ENCODE results near the gene SH3GL3. TPM values are rescaled to one million over a fixed set of nuclear protein-coding genes. Genes with fewer than 3 reads are reported as not detected.

SH3GL3 gene
- total RNA-seq, 1 donor from 2014 or later = not detected

DNA sequence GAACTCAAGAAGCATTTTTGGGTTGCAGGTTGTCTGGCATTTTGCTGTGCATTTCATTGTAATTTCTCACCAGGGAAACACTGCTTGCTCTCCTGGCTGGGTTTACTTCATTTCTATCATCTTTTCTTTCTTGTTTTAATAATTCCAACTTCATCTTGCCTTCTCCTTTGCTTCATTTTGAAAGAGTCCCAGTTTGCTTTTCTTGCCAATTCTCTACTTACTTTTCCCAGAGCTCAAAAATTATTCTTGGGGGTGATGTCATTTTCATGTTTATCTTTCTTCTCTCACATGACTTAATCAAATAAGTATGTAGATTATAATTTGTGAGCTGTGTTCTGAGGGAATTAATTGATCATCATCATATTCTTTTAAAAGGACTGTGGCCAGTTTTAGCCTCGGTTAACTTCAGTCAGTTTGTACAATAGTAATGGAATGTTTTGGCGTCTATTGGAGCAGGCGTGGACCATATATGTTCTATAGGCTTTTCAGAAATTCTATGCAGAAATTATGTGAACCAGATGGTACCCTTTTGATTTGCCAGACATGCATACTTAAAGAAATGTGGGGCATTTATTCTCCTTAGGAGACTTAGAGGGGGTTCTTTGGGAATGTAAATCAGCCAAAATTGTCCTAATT is 30.1 kb downstream of the SH3GL3 start:
- no peak for DNase-seq
- Histone ChIP-seq H3K27ac (replicated peaks) (no peak overlapping the region), H3K4me1 (no peaks in the 10 kb centered on the region), H3K4me3 (no peak overlapping the region), H3K27me3 (ENCODE audit: low read depth) (peaks cover 33% of the 10 kb centered on the region), H3K9me3 (replicated peaks) (no peaks in the 10 kb centered on the region), H3K36me3 (no peaks in the 10 kb centered on the region)
- TF ChIP-seq, protein P1, sequence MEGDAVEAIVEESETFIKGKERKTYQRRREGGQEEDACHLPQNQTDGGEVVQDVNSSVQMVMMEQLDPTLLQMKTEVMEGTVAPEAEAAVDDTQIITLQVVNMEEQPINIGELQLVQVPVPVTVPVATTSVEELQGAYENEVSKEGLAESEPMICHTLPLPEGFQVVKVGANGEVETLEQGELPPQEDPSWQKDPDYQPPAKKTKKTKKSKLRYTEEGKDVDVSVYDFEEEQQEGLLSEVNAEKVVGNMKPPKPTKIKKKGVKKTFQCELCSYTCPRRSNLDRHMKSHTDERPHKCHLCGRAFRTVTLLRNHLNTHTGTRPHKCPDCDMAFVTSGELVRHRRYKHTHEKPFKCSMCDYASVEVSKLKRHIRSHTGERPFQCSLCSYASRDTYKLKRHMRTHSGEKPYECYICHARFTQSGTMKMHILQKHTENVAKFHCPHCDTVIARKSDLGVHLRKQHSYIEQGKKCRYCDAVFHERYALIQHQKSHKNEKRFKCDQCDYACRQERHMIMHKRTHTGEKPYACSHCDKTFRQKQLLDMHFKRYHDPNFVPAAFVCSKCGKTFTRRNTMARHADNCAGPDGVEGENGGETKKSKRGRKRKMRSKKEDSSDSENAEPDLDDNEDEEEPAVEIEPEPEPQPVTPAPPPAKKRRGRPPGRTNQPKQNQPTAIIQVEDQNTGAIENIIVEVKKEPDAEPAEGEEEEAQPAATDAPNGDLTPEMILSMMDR (IDR thresholded peaks at IDR 0.05; ENCODE audit: borderline replicate concordance) = no peak
- intact Hi-C loops (cut with micrococcal nuclease) = no loop called here

DNA sequence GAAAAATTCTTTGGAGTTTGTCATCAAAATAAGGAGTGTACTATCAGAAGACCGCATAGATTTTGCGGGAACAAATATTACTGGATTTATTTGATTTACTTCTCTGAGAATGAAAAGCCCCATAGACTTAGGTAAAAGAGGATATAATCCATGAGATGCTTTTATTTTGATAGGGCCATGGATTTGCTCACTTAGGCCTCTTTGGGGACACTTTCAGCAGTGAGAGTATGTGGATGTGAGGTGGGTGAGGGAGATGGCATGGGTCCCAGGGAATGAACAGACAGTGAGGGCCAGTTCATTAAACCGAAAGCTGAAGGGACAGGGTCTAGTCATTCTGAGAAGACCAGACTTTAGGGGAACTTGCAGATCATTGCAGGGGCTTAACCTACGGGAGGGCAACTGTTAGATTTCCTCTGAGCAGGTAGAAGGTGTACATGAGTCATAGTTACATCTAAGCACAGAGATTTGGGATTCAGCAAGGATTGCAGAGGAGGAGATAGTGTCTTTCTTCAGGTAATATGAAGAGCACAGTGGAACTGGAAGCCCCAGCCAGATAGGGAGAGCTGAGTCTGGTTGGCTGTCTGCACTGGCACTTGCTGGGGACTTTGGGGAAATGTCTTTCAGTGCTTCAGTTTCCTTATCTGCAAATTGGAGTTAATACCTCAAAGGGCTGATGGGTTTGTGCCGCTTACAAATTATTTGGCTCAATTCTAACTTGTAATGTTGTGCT is 30.8 kb downstream of the SH3GL3 start:
- TF ChIP-seq, protein P1 (IDR thresholded peaks at IDR 0.05; ENCODE audit: borderline replicate concordance) = no peak
- no peak overlapping the region for H3K4me3 ChIP-seq
- intact Hi-C loops (cut with micrococcal nuclease) = no loop called here

DNA sequence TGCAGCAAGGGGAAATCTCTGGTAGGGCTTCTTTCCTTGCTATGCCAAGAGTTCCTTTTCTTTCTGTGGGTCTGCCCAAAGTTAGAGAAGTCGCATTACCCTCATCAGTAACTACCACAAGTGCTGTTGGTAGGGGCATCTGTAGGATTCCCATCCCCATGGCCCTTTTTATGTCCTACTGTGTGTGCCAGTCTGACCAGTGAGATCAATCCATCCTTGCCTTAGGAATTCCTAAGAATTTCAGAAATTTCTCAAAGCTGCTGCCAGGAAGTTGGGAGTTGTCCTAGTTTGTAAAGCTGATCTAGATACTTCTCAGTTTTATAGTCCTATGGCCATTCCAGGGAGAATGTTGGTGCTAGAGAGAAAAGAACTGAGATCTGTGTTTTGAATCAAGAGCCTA is 36.5 kb downstream of the SH3GL3 start:
- TF ChIP-seq, protein P1 (IDR thresholded peaks at IDR 0.05; ENCODE audit: borderline replicate concordance) = no peak
- Histone ChIP-seq H3K27ac (replicated peaks) (no peak overlapping the region), H3K4me1 (no peaks in the 10 kb centered on the region), H3K36me3 (no peaks in the 10 kb centered on the region), H3K9me3 (replicated peaks) (peaks cover 14% of the 10 kb centered on the region), H3K4me3 (no peak overlapping the region), H3K27me3 (ENCODE audit: low read depth) (peaks cover 14% of the 10 kb centered on the region)
- intact Hi-C loops (cut with micrococcal nuclease) = no loop called here
- no peak for DNase-seq

More for the DNA sequence above, 30.8 kb downstream of the SH3GL3 start:
- DNase-seq = no peak
- peaks cover 30% of the 10 kb centered on the region for H3K27me3 ChIP-seq (ENCODE audit: low read depth)
- H3K36me3 ChIP-seq = no peaks in the 10 kb centered on the region
- H3K9me3 ChIP-seq (replicated peaks) = no peaks in the 10 kb centered on the region
- no peak overlapping the region for H3K27ac ChIP-seq (replicated peaks)
- H3K4me1 ChIP-seq = no peaks in the 10 kb centered on the region

DNA sequence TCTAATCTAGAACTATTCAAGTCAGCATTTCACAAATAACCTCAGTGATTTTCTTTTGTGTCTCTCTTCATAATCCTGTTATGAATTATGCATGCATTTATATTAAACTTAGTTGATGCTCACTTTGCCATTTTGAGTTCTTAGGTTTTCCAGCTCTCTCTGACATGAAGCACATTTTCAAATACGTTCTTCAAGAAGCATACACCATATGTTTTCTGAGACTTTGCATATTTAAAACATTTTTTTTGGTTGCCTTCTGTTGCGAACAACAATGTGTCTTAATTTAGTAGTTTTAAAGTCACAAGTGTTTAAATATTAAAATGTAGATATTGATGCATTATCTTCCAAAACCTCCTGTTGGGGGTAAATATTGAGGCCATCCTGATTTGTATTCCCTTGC is 37.5 kb downstream of the SH3GL3 start:
- peaks cover 14% of the 10 kb centered on the region for H3K9me3 ChIP-seq (replicated peaks)
- peaks cover 16% of the 10 kb centered on the region for H3K27me3 ChIP-seq (ENCODE audit: low read depth)
- intact Hi-C loops (cut with micrococcal nuclease) = no loop called here
- H3K27ac ChIP-seq (replicated peaks) = no peak overlapping the region
- H3K4me1 ChIP-seq = no peaks in the 10 kb centered on the region
- no peaks in the 10 kb centered on the region for H3K36me3 ChIP-seq
- no peak for DNase-seq
- TF ChIP-seq, protein P1 (IDR thresholded peaks at IDR 0.05; ENCODE audit: borderline replicate concordance) = no peak
- H3K4me3 ChIP-seq = no peak overlapping the region

DNA sequence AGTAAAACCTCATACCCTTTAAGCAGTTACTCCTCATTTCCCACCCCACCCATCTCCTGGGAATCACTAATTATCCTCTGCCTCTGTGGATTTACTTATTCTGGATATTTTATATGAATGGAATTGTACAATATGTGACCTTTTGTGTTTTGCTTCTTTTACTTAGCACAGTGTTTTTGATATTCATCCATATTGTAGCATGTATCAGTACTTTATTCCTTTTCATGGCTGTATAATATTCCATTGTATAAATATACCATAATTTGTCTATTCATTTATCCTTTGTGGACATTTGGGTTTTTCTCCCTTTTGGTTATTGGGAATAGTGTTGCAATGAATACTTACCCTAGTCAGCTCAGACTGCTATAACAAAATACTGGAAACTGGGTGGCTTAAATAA is 39.2 kb downstream of the SH3GL3 start:
- intact Hi-C loops (cut with micrococcal nuclease) = no loop called here
- H3K9me3 ChIP-seq (replicated peaks) = peaks cover 14% of the 10 kb centered on the region
- H3K36me3 ChIP-seq = no peaks in the 10 kb centered on the region
- TF ChIP-seq, protein P1 (IDR thresholded peaks at IDR 0.05; ENCODE audit: borderline replicate concordance) = no peak
- no peaks in the 10 kb centered on the region for H3K4me1 ChIP-seq
- no peak overlapping the region for H3K4me3 ChIP-seq
- no peak for DNase-seq
- H3K27me3 ChIP-seq (ENCODE audit: low read depth) = peaks cover 23% of the 10 kb centered on the region
- no peak overlapping the region for H3K27ac ChIP-seq (replicated peaks)

Measured in left ventricle myocardium inferior (tissue), 1 donor.